HG03460 (cell line): ENCODE results near the gene ZNF174.

Source experiments
- ATAC-seq: cut with Tn5 transposase; IDR thresholded peaks from one replicate; pipeline ENCODE4 v1.9.1; 2021; ENCODE audit not compliant: unreplicated experiment

ZNF174 gene

GRCh38 chr16:3443108-3444031 is 42.4 kb downstream of the ZNF174 start, which contains the start of the genes NAA60 and ZNF597:
NAA60 (plus strand) TSS chr16:3443680; CDS start chr16:3476228, 32,548 bp downstream.
ZNF597 (minus strand) TSS chr16:3443504; CDS start chr16:3443153, 351 bp downstream.
- peak; percentile 88 for ATAC-seq

GRCh38 chr16:3444032-3444388 is 43.0 kb downstream of the ZNF174 start:
- ATAC-seq, result peak; percentile 20

- ATAC-seq, result no peak
These were observed 53.1 kb downstream of the ZNF174 start for GRCh38 chr16:3454093-3454492.

- no peak for ATAC-seq
These were observed 53.7 kb downstream of the ZNF174 start for GRCh38 chr16:3454631-3455147.

GRCh38 chr16:3457434-3458252 is 56.6 kb downstream of the ZNF174 start:
- peak; percentile 72 for ATAC-seq

- ATAC-seq, result peak; percentile 6
These were observed 57.4 kb downstream of the ZNF174 start for GRCh38 chr16:3458278-3458851.

GRCh38 chr16:3458852-3459361 is 57.9 kb downstream of the ZNF174 start:
- ATAC-seq, result peak; percentile 35
